Fibroblast of mammary gland (primary cell): ENCODE results near the gene COL16A1.

Experiments
- DNase-seq: peaks from one replicate; pipeline ENCODE4 v3.0.0-alpha.2; 2010; ENCODE audit warnings: low read depth
- H3K4me3 ChIP-seq: 2 replicates; pipeline ENCODE4 v1.5.1; 2011; ENCODE audit warnings: low read depth, mild to moderate bottlenecking, low read length, moderate library complexity; ENCODE audit not compliant: control insufficient read depth
- TF ChIP-seq, protein P1 (sequence below): conservative IDR thresholded peaks from 2 replicates; pipeline ENCODE4 v1.5.1; 2011; ENCODE audit warnings: low read depth, low read length, inconsistent platforms; ENCODE audit not compliant: control insufficient read depth, insufficient read depth

The COL16A1 gene

DNA sequence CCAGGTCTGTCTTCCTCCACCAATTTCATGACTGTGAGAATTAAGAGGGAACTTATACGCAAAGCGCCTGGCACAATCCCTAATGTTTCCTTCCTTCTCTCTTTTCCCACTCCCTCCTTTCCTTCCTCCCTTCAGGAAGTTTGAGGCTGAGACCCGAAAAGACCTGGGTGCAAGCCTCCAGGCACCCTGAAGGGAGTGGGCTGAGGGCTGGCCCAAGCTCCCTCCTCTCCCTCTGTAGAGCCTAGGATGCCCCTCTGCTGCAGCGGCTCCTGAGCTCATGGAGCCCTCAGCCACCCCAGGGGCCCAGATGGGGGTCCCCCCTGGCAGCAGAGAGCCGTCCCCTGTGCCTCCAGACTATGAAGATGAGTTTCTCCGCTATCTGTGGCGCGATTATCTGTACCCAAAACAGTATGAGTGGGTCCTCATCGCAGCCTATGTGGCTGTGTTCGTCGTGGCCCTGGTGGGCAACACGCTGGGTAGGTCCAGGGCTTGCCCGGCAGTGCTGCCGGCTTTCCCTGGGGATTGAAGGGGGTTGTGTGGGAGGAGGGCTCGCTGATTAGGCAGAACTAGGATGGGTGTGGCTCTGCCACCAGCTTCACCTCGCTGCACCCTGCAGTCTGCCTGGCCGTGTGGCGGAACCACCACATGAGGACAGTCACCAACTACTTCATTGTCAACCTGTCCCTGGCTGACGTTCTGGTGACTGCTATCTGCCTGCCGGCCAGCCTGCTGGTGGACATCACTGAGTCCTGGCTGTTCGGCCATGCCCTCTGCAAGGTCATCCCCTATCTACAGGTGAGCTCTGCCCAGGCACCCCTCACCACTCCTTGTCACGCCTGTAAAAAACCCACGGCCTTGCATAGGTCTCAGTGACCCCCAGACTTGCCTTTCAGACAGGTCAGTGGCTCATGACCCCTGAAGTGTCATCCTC is 84.6 kb downstream of the COL16A1 start:
- no peak for DNase-seq
- TF ChIP-seq, protein P1, sequence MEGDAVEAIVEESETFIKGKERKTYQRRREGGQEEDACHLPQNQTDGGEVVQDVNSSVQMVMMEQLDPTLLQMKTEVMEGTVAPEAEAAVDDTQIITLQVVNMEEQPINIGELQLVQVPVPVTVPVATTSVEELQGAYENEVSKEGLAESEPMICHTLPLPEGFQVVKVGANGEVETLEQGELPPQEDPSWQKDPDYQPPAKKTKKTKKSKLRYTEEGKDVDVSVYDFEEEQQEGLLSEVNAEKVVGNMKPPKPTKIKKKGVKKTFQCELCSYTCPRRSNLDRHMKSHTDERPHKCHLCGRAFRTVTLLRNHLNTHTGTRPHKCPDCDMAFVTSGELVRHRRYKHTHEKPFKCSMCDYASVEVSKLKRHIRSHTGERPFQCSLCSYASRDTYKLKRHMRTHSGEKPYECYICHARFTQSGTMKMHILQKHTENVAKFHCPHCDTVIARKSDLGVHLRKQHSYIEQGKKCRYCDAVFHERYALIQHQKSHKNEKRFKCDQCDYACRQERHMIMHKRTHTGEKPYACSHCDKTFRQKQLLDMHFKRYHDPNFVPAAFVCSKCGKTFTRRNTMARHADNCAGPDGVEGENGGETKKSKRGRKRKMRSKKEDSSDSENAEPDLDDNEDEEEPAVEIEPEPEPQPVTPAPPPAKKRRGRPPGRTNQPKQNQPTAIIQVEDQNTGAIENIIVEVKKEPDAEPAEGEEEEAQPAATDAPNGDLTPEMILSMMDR, result no peak
- no peak overlapping the region for H3K4me3 ChIP-seq

DNA sequence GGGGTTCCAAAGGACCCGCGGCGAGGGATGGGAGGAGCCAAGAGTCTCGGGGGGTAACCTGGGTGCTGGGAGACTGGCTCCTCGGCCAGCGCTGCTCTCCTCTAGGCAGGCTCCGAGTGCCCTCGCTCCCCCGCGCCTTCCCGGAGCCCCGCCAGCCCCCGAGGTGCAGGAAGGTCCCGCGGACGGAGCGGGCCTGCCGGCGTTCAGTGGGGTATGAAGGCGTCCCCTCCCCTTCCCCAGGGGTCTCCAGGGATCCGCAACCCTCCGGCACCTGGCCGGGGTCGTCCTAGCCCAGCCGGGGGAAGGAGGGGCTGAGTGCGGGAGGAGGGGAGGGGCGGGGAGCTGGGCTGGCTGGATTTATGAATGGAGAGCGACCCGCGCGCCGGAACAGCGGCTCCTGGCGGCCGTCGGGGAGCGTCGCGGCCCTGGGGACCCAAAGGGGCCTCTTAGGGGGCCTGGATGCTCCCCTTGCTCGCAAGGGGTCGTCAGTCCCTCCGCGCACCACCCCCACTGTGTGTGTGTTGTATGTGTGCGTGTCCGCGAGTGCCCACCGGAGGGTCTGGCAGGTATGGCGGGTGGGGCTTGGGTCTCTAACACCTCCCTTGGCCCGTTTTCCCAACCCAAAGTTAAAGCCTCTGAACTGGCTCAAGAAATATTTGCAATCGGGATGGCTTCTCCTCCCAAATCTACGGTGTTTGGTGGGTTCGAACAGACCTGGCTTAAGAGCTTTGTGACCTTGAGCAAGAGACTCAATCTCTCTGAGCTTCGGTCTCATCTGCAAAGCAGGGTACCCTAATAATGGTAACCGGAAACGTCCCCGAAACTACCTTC is 85.7 kb downstream of the COL16A1 start:
- DNase-seq, result peak; percentile 17
- H3K4me3 ChIP-seq, result peak overlapping the region; percentile 39
- TF ChIP-seq, protein P1, result peak; percentile 46

DNA sequence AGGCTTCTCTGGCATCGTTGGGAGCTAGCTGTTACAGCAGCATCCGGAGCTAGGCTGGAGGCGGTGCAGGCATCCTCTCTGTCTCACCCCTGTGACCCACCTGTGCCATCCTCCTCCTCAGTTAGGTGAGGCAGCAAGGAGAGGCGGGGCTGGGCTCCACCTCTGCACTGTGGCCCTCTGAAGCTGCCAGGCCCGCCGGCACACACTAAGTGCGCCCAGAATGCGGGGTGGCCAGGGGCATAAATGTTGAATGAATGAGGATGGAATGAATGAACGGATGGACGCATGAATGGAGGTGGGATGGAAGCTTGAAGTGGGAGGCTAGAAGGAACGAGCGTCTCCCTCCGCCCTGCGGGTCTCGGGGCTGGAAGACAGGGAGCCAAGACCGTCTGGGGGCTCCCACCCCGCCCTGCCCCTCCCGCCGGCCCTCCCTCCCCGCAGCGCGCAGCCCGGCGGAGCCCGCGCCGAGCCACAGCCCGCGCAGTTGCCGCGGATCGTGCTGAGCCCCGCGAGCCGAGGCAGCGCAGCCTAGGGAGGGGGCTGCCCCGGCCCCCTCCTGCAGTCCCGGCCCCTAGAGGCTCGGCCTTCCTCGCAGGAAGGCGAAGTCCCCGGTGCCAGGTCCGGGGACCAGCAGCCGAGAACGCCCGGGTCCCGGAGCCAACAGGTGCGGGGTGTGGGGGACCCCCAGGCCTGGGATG is 86.5 kb downstream of the COL16A1 start, which contains the start of gene HCRTR1:
HCRTR1 (plus strand) TSS at position 472 of the 698 bp plus-strand sequence. CDS start 1,504 bp downstream, outside the sequence.
- TF ChIP-seq, protein P1, result no peak
- no peak for DNase-seq
- H3K4me3 ChIP-seq, result peak within 1 kb of the TSS; percentile 39

DNA sequence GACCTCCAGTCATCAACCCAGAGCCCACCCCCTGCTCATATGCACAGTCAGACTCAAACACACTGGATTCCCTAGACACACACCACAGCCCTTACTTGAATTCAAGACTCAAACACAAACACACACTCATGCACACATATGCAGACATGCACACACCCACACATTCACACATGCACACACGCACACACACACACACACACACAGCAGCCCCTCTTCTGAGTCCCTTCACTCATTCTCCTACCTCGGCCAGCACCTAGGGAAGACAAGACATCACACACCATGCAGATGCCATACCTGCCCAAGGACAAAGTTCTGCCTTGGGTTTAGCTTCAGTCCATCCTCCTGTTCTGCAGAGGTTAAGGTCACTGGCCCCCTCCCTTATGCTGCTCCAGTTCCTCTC is 87.9 kb downstream of the COL16A1 start:
- DNase-seq, result no peak

DNA sequence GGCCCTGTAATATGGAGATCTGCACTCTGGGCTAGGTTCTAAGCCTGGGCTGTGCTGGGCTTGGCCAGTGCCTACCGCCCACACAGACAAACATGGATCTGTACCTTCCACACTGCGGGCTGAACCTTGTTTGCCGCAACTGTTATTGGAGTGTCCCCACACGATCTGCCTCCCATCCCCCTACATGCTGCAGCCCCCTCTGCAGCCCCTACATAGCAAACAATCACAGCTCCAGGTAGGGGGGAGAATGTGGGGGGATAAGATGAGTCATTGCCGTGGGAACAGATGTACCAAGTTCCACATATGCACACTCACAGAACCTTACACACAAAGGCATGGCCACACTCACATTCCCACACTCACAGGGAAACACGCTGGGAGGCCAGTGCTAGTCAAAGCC is 88.4 kb downstream of the COL16A1 start:
- TF ChIP-seq, protein P1, result no peak
- H3K4me3 ChIP-seq, result no peak overlapping the region
- no peak for DNase-seq

More for the DNA sequence above, 87.9 kb downstream of the COL16A1 start:
- TF ChIP-seq, protein P1, result no peak
- H3K4me3 ChIP-seq, result no peak overlapping the region

DNA sequence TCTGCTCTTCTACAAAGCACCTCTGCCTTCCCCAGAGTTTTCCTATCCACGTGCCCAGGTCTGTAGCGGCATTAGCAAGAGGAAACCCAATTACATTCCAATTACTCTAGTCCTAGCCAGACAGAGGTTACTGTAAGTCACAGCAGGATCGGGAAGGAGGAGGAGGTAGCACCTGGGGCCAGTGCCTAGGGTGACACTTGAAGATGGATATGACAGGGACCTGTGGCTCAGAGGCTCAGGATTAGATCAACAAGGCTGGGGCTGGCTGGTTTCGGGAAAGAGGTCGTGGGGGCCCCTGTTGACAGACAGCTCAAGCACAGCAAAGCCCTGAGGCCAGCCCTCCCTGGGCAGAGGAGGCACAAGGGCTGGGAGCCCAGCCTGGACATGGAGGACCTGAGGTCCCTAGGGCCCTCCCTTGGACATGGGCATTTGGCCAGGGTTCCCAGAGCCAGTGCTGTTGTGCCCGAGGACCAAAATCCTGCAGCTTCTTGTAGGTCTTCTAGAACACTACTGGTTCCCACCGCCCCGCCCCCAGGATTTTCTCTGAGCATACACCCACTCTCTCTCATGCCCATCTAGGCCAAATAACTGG is 89.3 kb downstream of the COL16A1 start:
- TF ChIP-seq, protein P1, result no peak
- no peak overlapping the region for H3K4me3 ChIP-seq
- DNase-seq, result no peak
